PC-3 (cell line): ENCODE results near the gene CYP4F22.

Experiments
- CTCF ChIP-seq: fragments of 300-600 bp; sonication (generic); conservative IDR thresholded peaks from 2 replicates; pipeline ENCODE4 v1.5.1; 2017; ENCODE audit warnings: antibody characterized with exemption, low read depth, mild to moderate bottlenecking, low read length
- EZH2 ChIP-seq: fragments of 300-600 bp; sonication (generic); IDR thresholded peaks from one replicate; pipeline ENCODE4 v1.6.1; 2017; ENCODE audit warnings: antibody characterized with exemption, mild to moderate bottlenecking, low read length; ENCODE audit not compliant: unreplicated experiment
- EZH2phosphoT487 ChIP-seq: fragments of 300-600 bp; sonication (generic); IDR thresholded peaks from 2 replicates; pipeline ENCODE4 v1.6.1; 2018; ENCODE audit warnings: mild to moderate bottlenecking, antibody characterized with exemption, low read length, borderline replicate concordance

DNA sequence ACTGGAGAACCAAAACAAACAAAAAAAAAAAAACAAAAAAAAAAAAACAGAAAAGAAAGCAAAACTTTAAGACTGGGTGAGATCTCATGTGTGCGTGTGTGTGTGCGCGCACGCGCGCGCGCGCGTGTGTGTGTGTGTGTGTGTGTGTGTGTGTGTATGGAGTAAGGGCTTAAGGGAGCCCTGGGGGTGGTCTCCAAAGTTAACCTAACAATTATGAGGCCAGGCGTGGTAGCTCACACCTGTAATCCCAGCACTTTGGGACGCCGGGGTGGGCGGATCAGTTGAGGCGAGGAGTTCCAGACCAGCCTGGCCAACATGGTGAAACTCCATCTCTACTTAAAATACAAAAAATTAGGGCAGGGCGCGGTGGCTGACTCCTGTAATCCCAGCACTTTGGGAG lies 46.7 kb downstream of the CYP4F22 start:
- TF ChIP-seq EZH2phosphoT487 (no peak), CTCF (no peak), EZH2 (no peak)
